NCI-H460 (cell line): ENCODE measurements around the gene KIAA0513. TPM values are rescaled to one million over a fixed set of nuclear protein-coding genes. Genes with fewer than 3 reads are reported as not detected.

Source experiments
- DNase-seq: peaks from one replicate; pipeline ENCODE4 v3.0.0-alpha.2; 2016; ENCODE audit warnings: low read depth; ENCODE audit errors: extremely low read depth
- total RNA-seq: library from RNA; depleted of rRNA; stranded (reverse); fragments of >200 nt; shearing (Covaris generic); gene quantifications from 2 replicates; pipeline ENCODE4 v1.2.3, GENCODE V29; 2014

The KIAA0513 gene
- total RNA-seq, 1 experiment from 2014 or later, result 2.0 TPM

DNA sequence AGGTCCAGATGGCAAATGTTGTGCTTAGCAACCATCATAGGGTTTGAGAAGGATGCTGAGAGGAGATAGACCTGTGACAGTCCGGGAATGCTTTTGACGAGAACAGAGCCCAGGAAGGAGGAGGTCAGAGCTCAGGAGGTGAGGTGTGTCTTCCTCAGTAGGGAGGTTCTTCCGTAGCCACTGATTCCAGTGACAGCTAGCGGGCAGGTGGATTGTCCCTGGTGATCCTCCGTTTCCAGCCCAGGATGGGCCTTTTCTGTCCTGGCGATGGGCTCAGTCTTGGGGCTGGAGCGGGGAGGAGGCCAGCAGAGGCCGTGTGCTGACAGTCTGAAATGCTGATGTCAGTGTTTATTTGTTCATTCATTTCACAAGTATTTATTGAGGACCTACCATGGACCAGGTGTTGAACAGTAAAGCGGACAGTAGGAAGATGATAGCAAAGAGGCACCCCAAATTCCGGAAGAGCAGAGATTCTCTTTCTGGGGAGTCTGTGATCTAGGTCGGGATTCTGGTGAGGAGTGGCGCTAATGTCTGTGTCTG lies 38.8 kb downstream of the KIAA0513 start:
- no peak for DNase-seq

DNA sequence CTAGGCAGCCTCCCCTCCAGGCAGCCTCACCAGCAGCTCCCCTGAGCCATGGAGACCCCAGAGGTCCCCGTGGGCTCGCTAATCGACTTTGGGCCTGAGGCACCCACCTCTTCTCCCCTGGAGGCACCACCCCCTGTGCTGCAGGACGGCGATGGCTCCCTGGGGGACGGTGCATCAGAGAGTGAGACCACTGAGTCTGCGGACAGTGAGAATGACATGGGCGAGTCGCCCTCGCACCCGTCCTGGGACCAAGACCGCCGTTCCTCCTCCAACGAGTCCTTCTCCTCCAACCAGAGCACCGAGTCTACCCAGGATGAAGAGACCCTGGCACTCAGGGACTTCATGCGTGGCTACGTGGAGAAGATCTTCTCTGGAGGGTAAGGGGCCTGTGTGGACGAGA lies 39.4 kb downstream of the KIAA0513 start:
- no peak for DNase-seq

DNA sequence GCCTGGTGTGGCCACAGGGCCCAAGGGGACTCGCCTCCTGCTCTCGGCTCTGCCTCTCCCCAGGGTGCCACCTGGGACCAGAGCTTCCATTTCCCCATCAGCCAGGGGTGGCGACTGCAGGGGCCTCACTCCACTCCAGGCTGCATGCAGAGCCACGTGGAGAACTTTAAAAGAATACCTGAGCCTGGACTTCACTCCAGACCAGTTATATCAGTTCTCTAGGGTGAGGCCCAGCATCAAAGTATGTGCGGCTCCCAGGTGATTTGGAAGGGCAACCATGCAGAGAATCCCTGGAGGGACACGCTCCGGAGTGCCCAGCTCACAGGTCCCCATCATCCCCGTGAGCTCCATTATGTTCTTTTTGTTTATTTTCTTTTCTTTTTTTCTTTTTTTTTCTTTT lies 39.8 kb downstream of the KIAA0513 start:
- no peak for DNase-seq

DNA sequence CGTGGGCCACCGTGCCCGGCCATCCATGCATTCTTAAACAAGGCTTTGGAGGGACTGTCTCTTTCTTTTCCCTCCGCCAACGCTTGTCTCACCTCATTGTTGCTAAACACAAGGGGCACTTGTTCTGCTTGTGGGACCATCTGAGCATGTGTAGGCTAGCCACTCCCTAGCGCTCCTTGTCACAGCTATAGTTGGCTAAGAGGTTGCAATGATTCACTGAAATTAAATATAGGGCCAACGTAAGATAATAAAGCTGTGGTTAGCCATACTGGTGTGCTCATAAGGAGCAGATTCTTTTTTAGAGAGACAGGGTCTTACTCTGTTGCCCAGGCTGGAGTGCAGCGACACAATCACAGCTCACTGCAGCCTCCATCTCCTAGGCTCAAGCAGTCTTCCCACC lies 41.2 kb downstream of the KIAA0513 start:
- no peak for DNase-seq

DNA sequence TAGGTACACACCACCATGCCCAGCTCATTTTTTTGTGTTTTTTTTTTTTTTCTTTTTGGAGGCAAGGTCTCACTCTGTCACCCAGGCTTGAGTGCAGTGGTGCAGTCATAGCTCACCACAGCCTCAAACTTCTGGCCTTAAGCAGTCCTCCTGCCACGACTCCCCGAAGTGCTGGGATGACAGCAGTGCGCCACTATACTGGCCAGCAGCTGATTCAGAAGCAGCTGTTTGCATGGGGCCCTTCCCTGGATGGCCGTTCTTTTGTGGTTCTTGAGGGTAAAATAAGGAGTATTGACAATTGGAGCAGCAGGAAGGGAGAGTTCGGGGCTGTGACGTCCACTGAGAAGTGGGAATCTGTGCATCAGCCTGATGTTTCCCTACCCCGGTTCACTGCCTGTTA lies 41.6 kb downstream of the KIAA0513 start:
- no peak for DNase-seq

DNA sequence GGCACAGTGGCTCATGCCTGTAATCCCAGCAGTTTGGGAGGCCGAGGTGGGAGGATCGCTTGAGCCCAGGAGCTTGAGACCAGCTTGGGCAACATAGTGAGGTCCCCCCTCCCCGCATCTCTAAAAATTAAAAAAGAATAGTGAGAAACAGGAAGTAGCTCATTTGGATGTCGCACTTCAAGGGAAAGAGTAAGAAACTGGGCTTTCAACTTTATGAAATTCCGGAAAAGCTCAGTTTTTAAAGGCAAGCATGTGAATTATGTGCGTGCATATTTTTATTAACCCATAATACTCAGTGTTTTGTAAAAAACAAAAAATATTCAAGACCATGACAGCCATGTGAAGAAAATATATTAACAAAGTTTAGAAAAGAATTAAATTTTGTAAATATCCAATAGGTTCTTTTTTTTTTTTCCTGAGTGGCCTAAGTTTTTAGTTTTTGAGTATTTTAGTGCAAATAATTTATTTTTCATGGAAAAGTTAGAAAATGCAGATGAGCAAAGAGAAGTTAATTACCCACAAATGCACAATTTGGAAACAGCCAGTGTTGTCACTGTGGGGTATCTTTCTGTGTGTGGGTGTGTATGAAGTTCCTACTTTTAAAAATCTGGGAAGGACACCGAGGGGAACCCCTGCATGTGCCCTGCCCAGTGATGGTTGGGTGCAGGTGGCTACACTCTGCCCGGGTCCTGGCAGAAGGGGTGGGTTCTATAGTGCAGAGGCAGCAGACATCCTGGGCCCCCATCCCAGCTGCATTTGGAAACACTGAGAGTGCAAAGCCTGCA lies 44.7 kb downstream of the KIAA0513 start:
- no peak for DNase-seq

- no peak for DNase-seq
Measured at GRCh38 chr16:85072947-85073346, 45.4 kb downstream of the KIAA0513 start.

DNA sequence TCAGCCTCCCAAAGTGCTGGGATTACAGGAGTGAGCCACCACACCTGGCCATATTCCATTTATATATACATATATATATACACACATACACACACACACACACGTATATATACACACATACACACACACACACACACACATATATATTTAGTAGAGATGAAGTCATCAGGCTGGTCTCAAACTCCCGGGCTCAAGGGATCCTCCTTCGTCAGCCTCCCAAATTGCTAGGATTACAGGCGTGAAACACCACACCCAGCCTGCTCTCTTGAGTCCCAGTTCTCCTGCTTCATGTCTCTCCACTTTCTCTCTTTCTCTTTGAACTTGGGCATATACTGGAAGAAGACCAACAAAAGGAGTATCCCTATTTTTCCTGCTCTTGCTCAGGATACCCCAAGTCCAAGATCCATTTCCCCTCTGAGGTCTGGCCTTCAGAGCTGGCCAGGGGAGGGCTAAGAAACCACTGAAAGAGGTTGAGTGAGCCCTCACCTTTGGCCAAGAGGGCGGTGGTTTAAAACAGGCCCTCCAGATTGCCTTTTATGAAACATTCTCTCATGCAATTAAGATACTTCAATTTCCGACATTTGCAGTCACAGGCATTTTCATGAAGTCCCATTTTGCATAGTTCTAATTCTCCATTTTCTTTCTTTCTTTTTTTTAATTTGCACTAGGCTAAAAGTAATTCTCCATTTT lies 46.8 kb downstream of the KIAA0513 start:
- no peak for DNase-seq

GRCh38 chr16:85075236-85075924 lies 47.8 kb downstream of the KIAA0513 start:
- no peak for DNase-seq

DNA sequence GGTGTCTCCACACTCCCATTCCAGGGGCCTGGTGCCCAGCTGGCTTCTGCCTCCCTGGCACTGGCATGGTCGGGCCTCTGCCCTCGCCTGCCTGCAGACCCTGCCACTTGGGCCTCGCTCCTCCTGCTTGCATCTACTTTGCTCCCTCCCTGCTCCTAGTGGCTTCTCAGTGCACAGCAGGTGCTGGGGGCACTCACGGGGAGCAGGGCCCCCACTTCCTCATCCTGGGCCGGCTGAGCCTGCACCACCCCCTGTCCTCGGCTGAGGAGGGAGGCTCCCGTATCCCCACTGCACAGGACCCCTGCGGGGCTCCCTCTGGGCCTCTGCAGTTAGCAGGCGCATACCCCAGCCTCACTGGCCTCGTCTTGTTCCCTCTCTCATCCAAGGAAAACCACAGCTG lies 49.4 kb downstream of the KIAA0513 start:
- no peak for DNase-seq

DNA sequence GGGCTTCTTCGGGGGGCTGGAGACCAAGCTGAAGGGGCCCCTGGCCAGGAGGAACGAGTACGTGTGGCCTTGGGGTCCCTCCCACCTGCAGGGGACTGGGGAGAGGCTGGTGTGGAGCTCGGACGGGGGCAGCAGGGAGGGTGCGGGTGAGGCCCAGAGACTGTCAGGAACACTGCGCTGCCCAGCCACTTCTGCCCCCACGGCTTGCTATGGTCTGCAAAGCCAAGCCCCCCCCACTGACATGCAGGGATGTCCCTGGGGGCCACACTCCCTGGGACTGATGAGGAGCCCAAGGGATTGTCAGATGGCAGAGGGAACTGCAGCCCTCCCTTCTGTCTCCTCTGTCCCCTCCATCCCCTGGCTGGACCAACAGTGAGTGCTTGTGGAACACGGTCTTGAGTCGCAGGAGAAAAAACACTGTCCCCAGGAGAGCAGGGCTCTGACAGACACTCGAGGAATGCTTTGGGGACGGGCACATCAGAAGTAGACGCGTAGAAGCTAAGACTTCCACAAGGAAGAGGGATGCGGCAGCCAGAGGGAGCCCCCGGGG lies 50.1 kb downstream of the KIAA0513 start:
- no peak for DNase-seq

DNA sequence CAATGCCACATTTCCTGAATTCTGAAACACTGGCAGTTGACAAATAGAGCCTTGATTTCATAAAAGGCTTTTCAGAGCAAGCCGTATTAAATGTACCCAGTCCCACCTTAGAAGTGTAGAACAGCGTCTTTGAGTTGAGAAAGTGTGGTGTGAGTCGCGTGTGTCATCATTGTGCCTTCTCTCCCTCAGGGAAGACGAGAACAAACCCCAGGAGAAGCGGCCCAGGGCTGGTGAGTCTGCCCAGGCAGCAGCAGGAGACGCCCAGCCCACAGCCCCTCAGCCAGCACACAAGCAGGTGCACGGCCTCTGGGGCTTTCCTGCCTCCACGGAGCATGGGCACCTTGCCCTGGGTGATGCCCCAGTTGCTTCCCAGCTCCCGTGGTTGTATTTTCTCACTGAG lies 50.6 kb downstream of the KIAA0513 start:
- no peak for DNase-seq

DNA sequence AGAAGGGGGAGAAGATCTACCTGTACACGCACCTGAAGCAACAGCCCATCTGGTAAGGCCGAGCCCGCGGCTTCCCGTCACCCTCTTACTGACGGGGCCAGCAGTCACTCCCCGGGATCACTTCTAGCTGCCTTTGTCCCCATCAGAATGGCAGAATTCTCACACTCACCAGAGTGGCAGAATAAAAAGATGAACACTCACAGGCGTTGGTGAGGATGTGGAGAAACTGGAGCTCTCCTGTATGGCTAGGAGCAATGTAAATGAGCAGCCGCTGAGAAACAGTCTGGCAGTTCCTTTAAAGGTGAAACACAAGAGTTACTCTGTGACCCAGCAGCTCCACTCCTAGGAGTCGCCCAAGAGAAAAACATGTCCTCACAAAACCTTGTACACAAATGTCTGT lies 51.4 kb downstream of the KIAA0513 start:
- no peak for DNase-seq

DNA sequence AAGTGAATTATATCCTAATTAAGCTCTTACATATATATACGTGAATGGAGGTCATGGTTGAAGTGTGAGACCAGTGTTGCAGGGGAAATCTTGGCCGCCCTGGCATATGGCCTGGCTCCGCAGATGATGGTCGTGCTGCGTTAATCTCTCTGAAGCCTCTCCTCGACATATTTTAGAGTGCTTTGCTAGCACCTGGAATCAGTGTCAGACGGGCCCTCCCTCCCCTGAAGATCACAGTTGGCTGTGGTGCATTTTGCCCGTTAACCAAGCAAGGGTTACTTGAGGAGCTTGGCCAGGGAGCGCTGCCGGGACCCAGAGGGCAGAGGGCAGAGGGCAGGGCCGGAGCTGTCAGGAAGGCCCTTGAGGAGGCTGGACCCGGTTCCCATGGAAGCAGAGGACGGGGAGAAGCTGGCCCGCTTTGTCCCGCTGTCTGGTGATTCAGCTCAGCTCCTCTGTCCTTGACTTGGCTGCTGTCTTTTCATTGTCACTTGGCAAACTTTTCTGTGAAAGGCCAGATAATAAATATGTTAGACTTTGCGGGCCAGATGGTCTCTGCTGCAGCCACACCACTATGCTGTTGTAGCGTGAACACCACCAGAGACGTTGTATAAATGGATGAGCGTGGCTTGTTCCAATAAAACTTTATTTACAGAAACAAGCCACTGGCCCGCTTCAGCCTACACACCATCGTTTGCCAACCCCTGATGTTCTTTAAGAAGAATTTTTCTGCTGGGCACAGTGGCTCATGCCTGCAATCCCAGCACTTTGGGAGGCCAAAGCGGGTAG lies 52.4 kb downstream of the KIAA0513 start:
- no peak for DNase-seq

DNA sequence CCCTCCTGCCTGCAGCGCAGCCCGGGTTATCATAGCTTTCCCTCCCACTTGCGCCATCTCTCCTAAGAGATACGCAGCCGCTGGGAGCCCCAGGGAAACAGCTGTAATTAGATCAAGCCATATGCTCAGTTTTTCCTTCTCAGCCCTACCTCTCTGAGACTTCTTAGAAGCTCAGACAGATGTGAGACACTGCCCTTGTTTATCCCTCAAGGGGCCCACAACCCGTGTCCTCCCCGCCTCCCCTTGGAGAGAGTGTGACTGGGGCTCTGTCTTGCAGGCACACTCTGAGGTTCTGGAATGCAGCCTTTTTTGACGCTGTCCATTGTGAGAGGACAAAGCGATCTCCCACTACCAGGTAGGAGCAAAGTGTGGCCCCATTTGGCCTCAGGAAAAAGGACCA lies 53.4 kb downstream of the KIAA0513 start:
- no peak for DNase-seq

GRCh38 chr16:85081765-85082164 lies 54.2 kb downstream of the KIAA0513 start:
- DNase-seq, result no peak

DNA sequence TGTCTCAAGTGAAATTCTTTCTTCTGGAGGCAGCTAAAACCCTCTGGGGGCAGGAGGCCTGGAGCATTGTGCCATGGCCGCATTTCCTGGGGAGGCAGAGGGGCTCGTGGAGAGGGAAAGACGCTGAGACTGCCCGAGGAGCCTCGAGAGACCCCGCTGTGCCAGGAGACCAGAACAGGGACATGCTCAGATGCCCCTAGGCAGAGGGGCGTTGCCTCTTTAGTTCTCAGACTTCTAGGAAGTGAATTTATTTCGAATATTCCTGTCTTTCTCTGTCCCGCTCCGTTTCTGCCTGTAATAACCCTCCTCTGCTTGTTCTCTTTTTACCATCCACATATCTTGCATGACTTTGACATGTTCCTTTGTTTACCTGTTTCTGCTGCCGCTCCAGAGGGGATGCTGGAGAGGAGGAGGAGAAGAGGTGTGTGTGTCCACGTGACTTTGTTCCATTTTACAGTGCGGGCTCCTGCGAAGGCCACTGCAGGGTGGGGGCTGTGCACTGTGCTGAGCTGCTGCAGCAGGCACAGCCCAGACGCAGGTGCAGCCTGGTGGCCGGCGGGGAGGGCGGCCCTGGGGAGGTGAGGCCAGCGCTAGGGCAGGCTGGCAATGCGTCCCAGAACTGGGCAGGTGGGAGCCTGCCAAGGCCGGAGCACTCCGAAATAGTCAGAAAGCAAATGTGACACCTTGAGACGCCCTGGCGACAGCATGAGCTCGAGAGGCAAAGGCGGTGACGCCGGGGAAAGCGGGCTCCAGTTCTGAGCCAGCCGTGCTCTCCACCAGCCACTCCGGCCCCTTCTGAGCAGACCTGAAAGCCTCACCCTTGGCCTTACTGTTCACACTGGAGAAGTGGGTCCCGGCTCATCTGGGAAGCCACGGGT lies 54.8 kb downstream of the KIAA0513 start:
- DNase-seq, result no peak

DNA sequence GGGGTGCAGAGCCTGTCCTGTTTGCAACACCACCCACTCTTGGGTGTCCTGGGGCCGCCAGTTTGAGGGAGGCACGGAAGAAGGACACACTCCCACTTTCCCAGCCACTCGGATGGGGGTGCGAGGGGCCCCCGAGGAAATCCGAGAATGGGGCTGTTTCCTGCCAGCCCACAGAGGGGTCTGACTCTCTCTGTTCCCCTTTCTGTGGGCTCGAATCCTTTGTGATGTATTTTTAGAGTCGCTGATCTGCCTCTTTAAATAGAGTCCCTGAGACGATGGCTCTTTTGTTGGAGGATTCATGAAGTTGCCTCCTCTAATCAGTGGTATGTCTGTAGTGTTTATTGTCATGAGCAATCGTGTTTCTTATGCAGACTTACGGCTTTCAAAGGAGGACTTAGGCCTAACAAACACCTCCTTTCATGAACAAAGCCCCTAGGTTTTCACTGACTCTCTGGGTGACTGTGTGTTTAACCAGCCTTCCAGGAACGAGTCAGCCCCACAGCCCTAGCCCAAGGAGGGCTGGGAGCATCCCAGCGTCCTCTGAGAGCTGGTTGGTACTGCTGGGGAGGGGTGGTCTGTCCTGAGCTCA lies 55.5 kb downstream of the KIAA0513 start:
- DNase-seq, result no peak
